ENCODE data around the gene NPAS2.

Gene NPAS2

DNA sequence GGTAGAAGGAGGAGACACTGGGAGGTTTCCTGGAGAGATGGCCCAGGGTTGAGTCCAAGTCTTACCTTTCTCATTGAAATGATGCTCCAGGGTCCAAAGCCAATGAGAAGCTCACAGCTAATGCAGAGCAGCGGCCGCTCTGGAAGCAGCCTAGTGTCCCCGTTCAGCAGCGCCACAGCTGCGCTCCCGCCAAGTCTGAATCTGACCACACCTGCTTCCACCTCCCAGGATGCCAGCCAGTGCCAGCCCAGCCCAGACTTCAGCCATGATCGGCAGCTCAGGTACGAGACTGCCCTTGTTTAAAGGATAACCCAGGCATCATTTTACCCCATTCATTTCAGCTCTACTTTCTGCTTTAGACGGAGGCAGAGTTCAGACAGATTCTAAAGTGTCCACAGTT, 170.2 kb downstream of the NPAS2 start:
- no peaks in the 10 kb centered on the region for H3K9me3 ChIP-seq (ENCODE audit: insufficient read depth, low read length)
- TF ChIP-seq EZH2phosphoT487 (IDR thresholded peaks at IDR 0.05; ENCODE audit: low read depth), result no peak
- TF ChIP-seq, protein P1, sequence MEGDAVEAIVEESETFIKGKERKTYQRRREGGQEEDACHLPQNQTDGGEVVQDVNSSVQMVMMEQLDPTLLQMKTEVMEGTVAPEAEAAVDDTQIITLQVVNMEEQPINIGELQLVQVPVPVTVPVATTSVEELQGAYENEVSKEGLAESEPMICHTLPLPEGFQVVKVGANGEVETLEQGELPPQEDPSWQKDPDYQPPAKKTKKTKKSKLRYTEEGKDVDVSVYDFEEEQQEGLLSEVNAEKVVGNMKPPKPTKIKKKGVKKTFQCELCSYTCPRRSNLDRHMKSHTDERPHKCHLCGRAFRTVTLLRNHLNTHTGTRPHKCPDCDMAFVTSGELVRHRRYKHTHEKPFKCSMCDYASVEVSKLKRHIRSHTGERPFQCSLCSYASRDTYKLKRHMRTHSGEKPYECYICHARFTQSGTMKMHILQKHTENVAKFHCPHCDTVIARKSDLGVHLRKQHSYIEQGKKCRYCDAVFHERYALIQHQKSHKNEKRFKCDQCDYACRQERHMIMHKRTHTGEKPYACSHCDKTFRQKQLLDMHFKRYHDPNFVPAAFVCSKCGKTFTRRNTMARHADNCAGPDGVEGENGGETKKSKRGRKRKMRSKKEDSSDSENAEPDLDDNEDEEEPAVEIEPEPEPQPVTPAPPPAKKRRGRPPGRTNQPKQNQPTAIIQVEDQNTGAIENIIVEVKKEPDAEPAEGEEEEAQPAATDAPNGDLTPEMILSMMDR (IDR thresholded peaks at IDR 0.05; ENCODE audit: low read depth, low read length), result no peak
- peaks cover 9% of the 10 kb centered on the region; the same call in 1 of the 2 replicates for H3K4me1 ChIP-seq (ENCODE audit: low read length)
- H3K79me2 ChIP-seq (ENCODE audit: low read length), result no peaks in the 10 kb centered on the region
- H3K27me3 ChIP-seq (ENCODE audit: low read depth, low read length), result no peaks in the 10 kb centered on the region
- H2AFZ ChIP-seq (ENCODE audit: low read depth, low read length), result no peak overlapping the region
- H3K4me2 ChIP-seq (ENCODE audit: low read length), result no peak overlapping the region
- H3K9ac ChIP-seq (ENCODE audit: low read length), result no peak overlapping the region
- no peak overlapping the region for H3K4me3 ChIP-seq (ENCODE audit: low read length)
- H3K36me3 ChIP-seq (replicated peaks; ENCODE audit: low read depth, low read length), result no peaks in the 10 kb centered on the region
- H3K27ac ChIP-seq (ENCODE audit: low read length), result no peak overlapping the region
- no peaks in the 10 kb centered on the region for H4K20me1 ChIP-seq (ENCODE audit: insufficient read depth, low read length)

DNA sequence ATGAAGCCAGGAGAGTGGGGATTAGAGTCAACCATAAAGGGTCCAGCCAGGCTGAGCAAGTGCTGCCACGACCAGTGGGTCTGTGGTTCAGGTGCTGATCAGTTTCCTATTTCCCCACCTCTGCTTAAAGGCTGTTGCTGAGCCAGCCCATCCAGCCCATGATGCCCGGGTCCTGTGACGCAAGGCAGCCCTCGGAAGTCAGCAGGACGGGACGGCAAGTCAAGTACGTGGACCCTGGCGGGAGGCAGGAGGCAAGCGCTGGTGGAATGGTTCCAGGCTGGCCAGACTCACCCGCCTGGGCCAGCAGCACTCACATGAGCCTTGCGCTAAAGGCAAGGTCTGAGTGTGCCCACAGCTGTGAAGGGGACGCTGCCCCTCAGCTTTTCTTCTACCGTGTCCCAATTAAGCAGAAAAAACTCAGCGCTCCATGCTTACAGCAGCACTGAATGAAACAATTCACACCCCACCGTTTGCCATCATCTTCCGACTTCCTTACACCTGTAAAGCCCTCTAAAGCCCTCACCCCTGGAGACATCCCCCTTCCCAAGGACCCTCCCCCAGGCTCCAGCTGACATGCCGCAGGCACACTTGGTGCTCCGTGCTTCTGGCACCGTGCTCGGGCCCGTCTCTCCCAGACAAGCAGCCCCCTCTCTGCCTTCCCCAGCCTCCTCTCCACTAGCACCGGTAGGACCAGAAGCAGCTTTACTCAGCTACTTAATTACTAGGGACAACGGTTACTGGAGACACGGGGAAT, 170.9 kb downstream of the NPAS2 start:
- H3K4me2 ChIP-seq (ENCODE audit: low read length), result no peak overlapping the region
- no peak overlapping the region for H3K9ac ChIP-seq (ENCODE audit: low read length)
- no peak overlapping the region for H3K4me3 ChIP-seq (ENCODE audit: low read length)
- no peak overlapping the region for H2AFZ ChIP-seq (ENCODE audit: low read depth, low read length)
- no peaks in the 10 kb centered on the region for H3K36me3 ChIP-seq (replicated peaks; ENCODE audit: low read depth, low read length)
- H3K79me2 ChIP-seq (ENCODE audit: low read length), result no peaks in the 10 kb centered on the region
- no peaks in the 10 kb centered on the region for H3K27me3 ChIP-seq (ENCODE audit: low read depth, low read length)
- TF ChIP-seq, protein P1 (IDR thresholded peaks at IDR 0.05; ENCODE audit: low read depth, low read length), result no peak
- TF ChIP-seq EZH2phosphoT487 (IDR thresholded peaks at IDR 0.05; ENCODE audit: low read depth), result no peak
- H3K9me3 ChIP-seq (ENCODE audit: insufficient read depth, low read length), result no peaks in the 10 kb centered on the region
- H3K4me1 ChIP-seq (ENCODE audit: low read length), result peaks cover 9% of the 10 kb centered on the region; the same call in 1 of the 2 replicates
- no peaks in the 10 kb centered on the region for H4K20me1 ChIP-seq (ENCODE audit: insufficient read depth, low read length)
- H3K27ac ChIP-seq (ENCODE audit: low read length), result no peak overlapping the region

DNA sequence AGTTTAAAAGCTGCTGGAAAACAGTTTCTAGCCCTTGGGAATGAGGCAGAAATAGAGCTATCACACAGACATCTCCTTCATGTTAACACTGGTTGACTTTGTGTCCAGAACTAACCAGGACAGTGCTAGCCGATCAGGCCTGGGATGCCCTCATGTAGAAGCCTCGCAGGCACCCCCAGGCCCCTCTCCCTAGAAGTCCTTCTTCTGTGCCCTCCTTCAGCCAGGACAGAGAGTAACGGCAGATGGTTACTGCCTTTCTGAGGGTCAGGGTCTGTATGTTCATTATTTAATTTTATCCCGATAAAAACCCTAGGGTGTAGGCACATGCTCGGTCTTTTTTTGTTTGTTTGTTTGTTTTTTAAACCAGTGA, 171.4 kb downstream of the NPAS2 start:
- Histone ChIP-seq H3K79me2 (ENCODE audit: low read length) (no peaks in the 10 kb centered on the region), H3K36me3 (replicated peaks; ENCODE audit: low read depth, low read length) (no peaks in the 10 kb centered on the region), H3K9ac (ENCODE audit: low read length) (no peak overlapping the region), H3K4me2 (ENCODE audit: low read length) (no peak overlapping the region), H3K27ac (ENCODE audit: low read length) (no peak overlapping the region), H3K9me3 (ENCODE audit: insufficient read depth, low read length) (no peaks in the 10 kb centered on the region), H2AFZ (ENCODE audit: low read depth, low read length) (no peak overlapping the region), H3K4me3 (ENCODE audit: low read length) (no peak overlapping the region), H4K20me1 (ENCODE audit: insufficient read depth, low read length) (no peaks in the 10 kb centered on the region), H3K4me1 (ENCODE audit: low read length) (peaks cover 9% of the 10 kb centered on the region; the same call in 1 of the 2 replicates), H3K27me3 (ENCODE audit: low read depth, low read length) (no peaks in the 10 kb centered on the region)
- TF ChIP-seq, protein P1 (IDR thresholded peaks at IDR 0.05; ENCODE audit: low read depth, low read length), result no peak
- no peak for TF ChIP-seq EZH2phosphoT487 (IDR thresholded peaks at IDR 0.05; ENCODE audit: low read depth)

DNA sequence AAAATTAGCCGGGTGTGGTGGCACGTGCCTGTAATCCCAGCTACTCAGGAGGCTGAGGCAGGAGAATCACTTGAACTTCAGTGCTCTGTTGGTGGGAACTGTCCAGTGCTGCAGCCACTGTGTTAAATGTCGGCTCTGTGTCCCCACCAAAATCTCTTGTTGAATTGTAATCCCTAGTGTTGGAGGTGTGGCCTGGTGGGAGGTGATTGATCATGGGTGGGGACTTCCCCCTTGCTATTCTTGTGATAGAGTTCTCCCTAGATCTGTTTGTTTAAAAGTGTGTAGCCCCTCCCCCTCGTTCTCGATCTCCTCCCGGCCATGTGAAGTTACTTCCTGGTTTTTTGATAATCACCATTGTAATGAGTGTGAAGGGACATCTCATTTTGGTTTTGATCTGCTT, 172.3 kb downstream of the NPAS2 start:
- peaks cover 9% of the 10 kb centered on the region; the same call in 1 of the 2 replicates for H3K4me1 ChIP-seq (ENCODE audit: low read length)
- H3K9me3 ChIP-seq (ENCODE audit: insufficient read depth, low read length), result no peaks in the 10 kb centered on the region
- no peak overlapping the region for H3K4me3 ChIP-seq (ENCODE audit: low read length)
- no peak overlapping the region for H2AFZ ChIP-seq (ENCODE audit: low read depth, low read length)
- H3K27me3 ChIP-seq (ENCODE audit: low read depth, low read length), result no peaks in the 10 kb centered on the region
- H3K9ac ChIP-seq (ENCODE audit: low read length), result no peak overlapping the region
- H3K27ac ChIP-seq (ENCODE audit: low read length), result no peak overlapping the region
- no peak for TF ChIP-seq EZH2phosphoT487 (IDR thresholded peaks at IDR 0.05; ENCODE audit: low read depth)
- TF ChIP-seq, protein P1 (IDR thresholded peaks at IDR 0.05; ENCODE audit: low read depth, low read length), result no peak
- peak overlapping the region; percentile 1; the same call in 1 of the 2 replicates for H3K4me2 ChIP-seq (ENCODE audit: low read length)
- H3K36me3 ChIP-seq (replicated peaks; ENCODE audit: low read depth, low read length), result no peaks in the 10 kb centered on the region
- no peaks in the 10 kb centered on the region for H4K20me1 ChIP-seq (ENCODE audit: insufficient read depth, low read length)
- H3K79me2 ChIP-seq (ENCODE audit: low read length), result no peaks in the 10 kb centered on the region
